Measurements from ENCODE around the gene SEMA5B.

DNA sequence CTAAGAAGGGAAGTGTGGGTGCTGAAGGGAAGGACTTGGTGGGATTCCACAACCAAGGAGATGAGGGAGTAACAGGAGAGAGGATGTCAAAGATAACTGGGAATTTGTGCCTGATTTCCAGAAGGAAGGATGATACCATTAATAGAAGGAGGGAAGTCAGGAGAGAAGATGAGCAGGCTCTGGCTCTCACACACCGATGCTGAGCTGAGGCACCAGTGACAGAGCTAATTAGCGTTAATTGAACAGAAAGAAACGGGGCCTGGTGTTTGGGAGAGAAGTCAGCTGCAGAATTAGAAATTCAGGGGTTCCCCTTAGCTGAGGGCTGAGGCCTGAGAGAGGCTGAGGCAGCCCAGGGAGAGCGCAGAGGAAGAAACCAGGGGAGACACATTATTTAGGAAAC lies 27.4 kb upstream of the SEMA5B start:
- no peak for TF ChIP-seq POLR2A (IDR thresholded peaks at IDR 0.05; ENCODE audit: low read depth, low read length)
- TF ChIP-seq RAD21 (IDR thresholded peaks at IDR 0.05; ENCODE audit: low read length): no peak
- no peak for TF ChIP-seq FOS (IDR thresholded peaks at IDR 0.05; ENCODE audit: low read depth, low read length)
- no peak for TF ChIP-seq CTCF (conservative IDR thresholded peaks at IDR 0.05; ENCODE audit: low read depth, low read length)

Measured in IMR-90 (cell line).